ENCODE measurements around the gene MAP3K13. TPM values are rescaled to one million over a fixed set of nuclear protein-coding genes. Genes with fewer than 3 reads are reported as not detected.

Gene MAP3K13
- total and polyA plus RNA-seq, 2 experiments from 2014 or later = 43.8 to 65.3 TPM

DNA sequence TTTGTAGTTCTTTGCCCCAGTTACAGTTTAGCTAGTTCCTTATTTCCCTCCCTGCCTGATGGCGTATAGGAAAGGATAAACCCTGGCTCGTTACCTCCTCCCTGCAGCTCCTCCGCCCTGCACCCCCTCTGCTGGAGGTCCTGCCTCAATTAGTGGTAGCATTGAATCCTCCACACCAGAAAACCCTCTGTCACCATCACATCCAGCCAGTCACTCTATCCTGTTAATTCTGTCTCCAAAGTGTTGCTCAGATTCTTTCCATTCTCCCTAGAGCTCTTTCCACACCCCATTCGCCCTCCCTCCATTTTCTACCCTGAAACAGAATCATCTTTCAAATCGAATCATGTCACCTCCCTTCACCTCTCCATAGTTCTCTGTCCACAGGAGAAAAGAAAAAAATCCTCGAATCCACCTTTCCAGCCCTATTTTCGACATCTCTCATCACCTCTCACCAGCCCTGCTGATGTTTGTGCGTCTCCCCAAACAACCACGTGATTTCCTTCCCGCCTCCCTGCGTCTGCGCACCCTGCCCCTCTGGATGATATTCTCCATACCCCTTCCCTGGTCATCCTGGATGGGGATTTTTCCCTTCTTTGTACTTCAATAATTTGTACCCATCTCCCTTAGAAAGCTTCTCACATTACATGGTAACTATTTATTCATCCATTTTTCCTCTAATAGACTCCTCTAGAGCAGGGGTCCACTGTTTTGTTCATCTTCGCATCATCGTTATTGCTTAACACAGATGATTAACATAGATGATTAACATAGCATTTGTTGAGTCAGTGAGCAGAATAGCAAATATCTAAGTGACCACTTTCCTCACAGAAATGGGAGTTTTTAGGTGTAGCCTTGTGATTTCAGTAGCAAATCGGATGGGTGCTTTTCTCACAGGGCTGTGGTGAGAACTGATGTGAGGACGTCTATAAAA, 37.1 kb downstream of the MAP3K13 start:
- no peak for TF ChIP-seq EZH2phosphoT487 (IDR thresholded peaks at IDR 0.05; ENCODE audit: low read depth, severe bottlenecking, unreplicated experiment)
- TF ChIP-seq, protein P1, sequence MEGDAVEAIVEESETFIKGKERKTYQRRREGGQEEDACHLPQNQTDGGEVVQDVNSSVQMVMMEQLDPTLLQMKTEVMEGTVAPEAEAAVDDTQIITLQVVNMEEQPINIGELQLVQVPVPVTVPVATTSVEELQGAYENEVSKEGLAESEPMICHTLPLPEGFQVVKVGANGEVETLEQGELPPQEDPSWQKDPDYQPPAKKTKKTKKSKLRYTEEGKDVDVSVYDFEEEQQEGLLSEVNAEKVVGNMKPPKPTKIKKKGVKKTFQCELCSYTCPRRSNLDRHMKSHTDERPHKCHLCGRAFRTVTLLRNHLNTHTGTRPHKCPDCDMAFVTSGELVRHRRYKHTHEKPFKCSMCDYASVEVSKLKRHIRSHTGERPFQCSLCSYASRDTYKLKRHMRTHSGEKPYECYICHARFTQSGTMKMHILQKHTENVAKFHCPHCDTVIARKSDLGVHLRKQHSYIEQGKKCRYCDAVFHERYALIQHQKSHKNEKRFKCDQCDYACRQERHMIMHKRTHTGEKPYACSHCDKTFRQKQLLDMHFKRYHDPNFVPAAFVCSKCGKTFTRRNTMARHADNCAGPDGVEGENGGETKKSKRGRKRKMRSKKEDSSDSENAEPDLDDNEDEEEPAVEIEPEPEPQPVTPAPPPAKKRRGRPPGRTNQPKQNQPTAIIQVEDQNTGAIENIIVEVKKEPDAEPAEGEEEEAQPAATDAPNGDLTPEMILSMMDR (IDR thresholded peaks at IDR 0.05; ENCODE audit: poor library complexity) = no peak
- TF ChIP-seq EZH2 (IDR thresholded peaks at IDR 0.05; ENCODE audit: borderline replicate concordance) = no peak
- no peaks in the 10 kb centered on the region for H3K9me3 ChIP-seq (ENCODE audit: low read depth)
- no peak for DNase-seq (ENCODE audit: low spot score)
- no peak overlapping the region for H3K4me2 ChIP-seq
- no peak overlapping the region for H2AFZ ChIP-seq
- no peak overlapping the region for H3K4me3 ChIP-seq
- peaks cover 2% of the 10 kb centered on the region for H3K79me2 ChIP-seq
- no peaks in the 10 kb centered on the region for H4K20me1 ChIP-seq (ENCODE audit: insufficient read depth, poor library complexity, severe bottlenecking)
- H3K36me3 ChIP-seq (replicated peaks; ENCODE audit: insufficient read depth, low read depth) = no peaks in the 10 kb centered on the region
- H3K27ac ChIP-seq = no peak overlapping the region
- H3K9me2 ChIP-seq (replicated peaks; ENCODE audit: insufficient read depth) = no peaks in the 10 kb centered on the region
- no peaks in the 10 kb centered on the region for H3K27me3 ChIP-seq
- H3K4me1 ChIP-seq (ENCODE audit: insufficient read depth) = no peaks in the 10 kb centered on the region
- 87% methylated on average over 16 of the region's 16 CpGs for WGBS (ENCODE audit: low lambda C conversion rate, missing lambda C conversion rate)

DNA sequence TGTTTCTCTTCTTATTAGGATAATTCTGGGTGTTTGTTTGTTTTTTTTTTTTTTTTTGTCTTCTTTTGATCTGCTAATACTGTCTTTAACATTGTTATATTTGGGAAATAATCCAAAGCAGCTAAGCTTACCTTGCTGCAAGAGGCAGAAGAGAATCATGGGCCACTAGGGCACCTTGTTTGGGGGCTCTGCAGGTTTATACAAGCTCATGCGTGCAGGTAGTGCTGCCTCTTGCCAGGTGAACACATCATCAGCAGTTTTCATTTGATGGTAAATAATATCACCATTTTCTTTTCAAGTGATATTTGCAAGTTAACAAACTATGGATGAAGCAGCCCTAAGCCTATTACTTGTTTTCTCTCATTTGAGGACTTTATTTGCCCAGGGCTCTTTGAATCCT, 37.9 kb downstream of the MAP3K13 start:
- DNase-seq (ENCODE audit: low spot score) = no peak
- TF ChIP-seq EZH2 (IDR thresholded peaks at IDR 0.05; ENCODE audit: borderline replicate concordance) (no peak), EZH2phosphoT487 (IDR thresholded peaks at IDR 0.05; ENCODE audit: low read depth, severe bottlenecking, unreplicated experiment) (no peak)
- TF ChIP-seq, protein P1 (IDR thresholded peaks at IDR 0.05; ENCODE audit: poor library complexity) = no peak
- H2AFZ ChIP-seq = no peak overlapping the region
- no peak overlapping the region for H3K27ac ChIP-seq
- no peak overlapping the region for H3K4me2 ChIP-seq
- H3K9me3 ChIP-seq (ENCODE audit: low read depth) = no peaks in the 10 kb centered on the region
- no peaks in the 10 kb centered on the region for H3K9me2 ChIP-seq (replicated peaks; ENCODE audit: insufficient read depth)
- no peaks in the 10 kb centered on the region for H3K27me3 ChIP-seq
- H3K4me3 ChIP-seq = no peak overlapping the region
- no peaks in the 10 kb centered on the region for H3K36me3 ChIP-seq (replicated peaks; ENCODE audit: insufficient read depth, low read depth)
- peaks cover 2% of the 10 kb centered on the region for H3K79me2 ChIP-seq
- 96% methylated on average over 1 of the region's 1 CpG for WGBS (ENCODE audit: low lambda C conversion rate, missing lambda C conversion rate)
- H3K4me1 ChIP-seq (ENCODE audit: insufficient read depth) = no peaks in the 10 kb centered on the region
- no peaks in the 10 kb centered on the region for H4K20me1 ChIP-seq (ENCODE audit: insufficient read depth, poor library complexity, severe bottlenecking)

DNA sequence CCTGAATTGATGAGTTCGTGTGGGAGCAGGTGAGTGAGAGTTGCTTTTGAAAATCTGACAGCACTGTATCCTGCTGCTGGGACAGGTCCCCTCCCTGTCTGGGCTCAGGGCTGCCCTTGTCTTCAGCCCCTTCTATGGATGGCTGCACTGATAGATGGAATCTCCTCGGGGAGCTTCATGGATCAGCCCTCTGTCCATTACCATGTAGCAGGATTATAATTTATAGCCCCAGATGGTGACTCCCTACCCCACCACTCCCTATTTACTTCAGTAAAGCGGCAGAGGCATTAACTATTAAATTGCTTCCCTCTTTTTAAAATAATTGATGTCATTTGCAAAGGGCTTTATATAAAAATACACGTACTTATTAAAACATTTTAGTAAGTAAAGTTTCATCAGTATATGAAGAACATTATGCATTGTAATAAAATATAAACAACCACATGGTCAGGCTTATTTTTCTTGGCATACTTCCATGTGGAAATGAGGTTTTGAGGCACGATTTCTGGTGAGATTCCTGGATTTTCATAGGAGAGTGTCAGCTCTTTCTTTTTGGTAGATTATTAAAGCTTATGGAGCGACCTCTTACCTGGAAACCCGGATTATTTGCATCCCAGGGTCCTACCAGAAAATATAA, 38.5 kb downstream of the MAP3K13 start:
- no peaks in the 10 kb centered on the region for H3K9me2 ChIP-seq (replicated peaks; ENCODE audit: insufficient read depth)
- no peaks in the 10 kb centered on the region for H3K27me3 ChIP-seq
- H3K9me3 ChIP-seq (ENCODE audit: low read depth) = no peaks in the 10 kb centered on the region
- H3K36me3 ChIP-seq (replicated peaks; ENCODE audit: insufficient read depth, low read depth) = no peaks in the 10 kb centered on the region
- H3K4me2 ChIP-seq = no peak overlapping the region
- H4K20me1 ChIP-seq (ENCODE audit: insufficient read depth, poor library complexity, severe bottlenecking) = no peaks in the 10 kb centered on the region
- TF ChIP-seq, protein P1 (IDR thresholded peaks at IDR 0.05; ENCODE audit: poor library complexity) = no peak
- TF ChIP-seq EZH2 (IDR thresholded peaks at IDR 0.05; ENCODE audit: borderline replicate concordance) (no peak), EZH2phosphoT487 (IDR thresholded peaks at IDR 0.05; ENCODE audit: low read depth, severe bottlenecking, unreplicated experiment) (no peak)
- no peak overlapping the region for H3K4me3 ChIP-seq
- peaks cover 4% of the 10 kb centered on the region for H3K79me2 ChIP-seq
- H2AFZ ChIP-seq = no peak overlapping the region
- no peaks in the 10 kb centered on the region for H3K4me1 ChIP-seq (ENCODE audit: insufficient read depth)
- 66% methylated on average over 7 of the region's 7 CpGs for WGBS (ENCODE audit: low lambda C conversion rate, missing lambda C conversion rate)
- DNase-seq (ENCODE audit: low spot score) = no peak
- H3K27ac ChIP-seq = no peak overlapping the region

All from hepatocyte (in vitro differentiated cells).